NCI-H2081 (cell line): ENCODE results near the gene CDK5RAP2.
A peak's percentile ranks its signal among the peaks of the same experiment; 100 is the strongest.
"Not testable (repeated sequence)": the region's sequence is repeated elsewhere in the genome, so short reads cannot be mapped to it uniquely, and the experiment has no call there.

Source experiments
- DNase-seq, 2 experiments: peaks; one replicate each; lab custom pipeline; 2025; lab: John Stamatoyannopoulos, UW

The CDK5RAP2 gene

GRCh38 chr9:120544441-120544840 lies 35.5 kb downstream of the CDK5RAP2 start:
- DNase-seq: no peak

- no peak for DNase-seq
These were observed 37.1 kb downstream of the CDK5RAP2 start for GRCh38 chr9:120542701-120543490.

- no peak for DNase-seq
These were observed 38.0 kb downstream of the CDK5RAP2 start for GRCh38 chr9:120541921-120542320.

GRCh38 chr9:120539951-120540350 lies 40.0 kb downstream of the CDK5RAP2 start:
- DNase-seq: no peak

GRCh38 chr9:120538339-120538738 lies 41.6 kb downstream of the CDK5RAP2 start:
- peak in 1 of 2 experiments; percentile 43 for DNase-seq

GRCh38 chr9:120536949-120537640 lies 42.9 kb downstream of the CDK5RAP2 start:
- no peak for DNase-seq

GRCh38 chr9:120536094-120536493 lies 43.9 kb downstream of the CDK5RAP2 start:
- DNase-seq: no peak

- DNase-seq: no peak
These were observed 45.7 kb downstream of the CDK5RAP2 start for GRCh38 chr9:120534266-120534665.

- no peak for DNase-seq
These were observed 47.1 kb downstream of the CDK5RAP2 start for GRCh38 chr9:120532891-120533290.

GRCh38 chr9:120532475-120532874 lies 47.5 kb downstream of the CDK5RAP2 start:
- DNase-seq: no peak

- peak; percentile 68 to 77 for DNase-seq
These were observed 48.2 kb downstream of the CDK5RAP2 start for GRCh38 chr9:120531683-120532300.

GRCh38 chr9:120530220-120530832 lies 49.6 kb downstream of the CDK5RAP2 start:
- not testable (repeated sequence) for DNase-seq

GRCh38 chr9:120528829-120529228 lies 51.1 kb downstream of the CDK5RAP2 start:
- DNase-seq: no peak

- no peak for DNase-seq
These were observed 51.6 kb downstream of the CDK5RAP2 start for GRCh38 chr9:120528327-120528726.

- no peak for DNase-seq
These were observed 53.4 kb downstream of the CDK5RAP2 start for GRCh38 chr9:120526534-120526933.

GRCh38 chr9:120524863-120525262 lies 55.1 kb downstream of the CDK5RAP2 start:
- DNase-seq: no peak

GRCh38 chr9:120524038-120524437 lies 55.9 kb downstream of the CDK5RAP2 start:
- no peak for DNase-seq

- no peak for DNase-seq
These were observed 57.4 kb downstream of the CDK5RAP2 start for GRCh38 chr9:120522558-120522957.

- no peak for DNase-seq
These were observed 57.9 kb downstream of the CDK5RAP2 start for GRCh38 chr9:120522032-120522431.

GRCh38 chr9:120521101-120521500 lies 58.9 kb downstream of the CDK5RAP2 start:
- DNase-seq: no peak

GRCh38 chr9:120515996-120516395 lies 64.0 kb downstream of the CDK5RAP2 start:
- not testable (repeated sequence) for DNase-seq

GRCh38 chr9:120515481-120515880 lies 64.5 kb downstream of the CDK5RAP2 start:
- not testable (repeated sequence) for DNase-seq
